A549 (cell line): ENCODE measurements around the gene ASAH2. TPM values are rescaled to one million over a fixed set of nuclear protein-coding genes. Genes with fewer than 3 reads are reported as not detected.

Source experiments
- ATAC-seq, 2 experiments: fragments of 200-7000 bp in 1 of 2; fragments of >200 bp in 1 of 2; cut with Nextera tagmentation in 1 of 2; cut with Tn5 transposase in 1 of 2; 3 replicates each; pipeline versions ENCODE4 v1.8.0 to v1.9.1; 2018 to 2020; ENCODE audit warnings: mild to moderate bottlenecking in 1 of 2, moderate library complexity in 1 of 2
- CTCF ChIA-PET: fragments of 300-600 bp; sonication (Branson Sonifier 250); formaldehyde crosslinking; extraction: SDS; loops from one replicate; lab custom pipeline; 2021; ENCODE audit warnings: antibody characterized with exemption, inconsistent platforms; lab: Yijun Ruan, JAX
- POLR2A ChIA-PET: fragments of 350-600 bp; formaldehyde crosslinking; extraction: SDS; loops from one replicate; lab custom pipeline; 2021; ENCODE audit warnings: antibody characterized with exemption, inconsistent platforms; lab: Yijun Ruan, JAX
- DNase-seq, 2 experiments: peaks; one replicate each; pipeline versions ENCODE4 v3.0.0 to v3.0.0-alpha.2; 2011 to 2016; ENCODE audit warnings: low read depth in 1 of 2, low spot score in 1 of 2
- FAIRE-seq: peaks from 2 replicates; lab custom pipeline; 2011; peaks lifted over from hg19 to GRCh38; lab: Jason Lieb, UNC
- H3K27ac ChIP-seq, 2 experiments: fragments of >200 bp; sonication (Bioruptor Twin); formaldehyde crosslinking; 3 replicates each; pipeline ENCODE4 v1.5.1; 2016 to 2017
- H3K4me1 ChIP-seq: fragments of >200 bp; sonication (Bioruptor Twin); formaldehyde crosslinking; 3 replicates; pipeline ENCODE4 v1.6.1; 2016
- H3K4me2 ChIP-seq: fragments of >200 bp; sonication (Bioruptor Twin); formaldehyde crosslinking; 3 replicates; pipeline ENCODE4 v1.6.1; 2016
- H3K4me3 ChIP-seq: fragments of >200 bp; sonication (Bioruptor Twin); formaldehyde crosslinking; 3 replicates; pipeline ENCODE4 v1.5.1; 2016
- H3K9me3 ChIP-seq: fragments of >200 bp; sonication (Bioruptor Twin); formaldehyde crosslinking; 3 replicates; pipeline ENCODE4 v1.6.1; 2016
- ATOH8 ChIP-seq: fragments of 250-450 bp; sonication (Bioruptor Pico); IDR thresholded peaks from 2 replicates; pipeline ENCODE4 v1.5.0; 2020; ENCODE audit warnings: low read depth, mild to moderate bottlenecking, moderate library complexity
- CBX2 ChIP-seq: fragments of 200-600 bp; sonication (generic); IDR thresholded peaks from 2 replicates; pipeline ENCODE4 v1.6.1; 2016; ENCODE audit warnings: low read depth, mild to moderate bottlenecking, borderline replicate concordance
- CHD2 ChIP-seq: fragments of 150-350 bp; IDR thresholded peaks from 2 replicates; pipeline ENCODE4 v1.6.1; 2014; ENCODE audit warnings: low read length; ENCODE audit not compliant: partially characterized antibody
- CHD4 ChIP-seq: fragments of 200-600 bp; sonication (generic); IDR thresholded peaks from 2 replicates; pipeline ENCODE4 v1.6.1; 2016; ENCODE audit warnings: antibody characterized with exemption, mild to moderate bottlenecking, borderline replicate concordance
- ELK1 ChIP-seq: fragments of 150-350 bp; IDR thresholded peaks from 2 replicates; pipeline ENCODE4 v1.6.1; 2014; ENCODE audit warnings: low read depth, mild to moderate bottlenecking, low read length
- EP300 ChIP-seq, 2 experiments: fragments of >200 bp; sonication (Bioruptor Twin); formaldehyde crosslinking; IDR thresholded peaks; 2 replicates in 1 of 2; 3 replicates in 1 of 2; pipeline ENCODE4 v1.6.1; 2016 to 2017
- HES2 ChIP-seq: fragments of >200 bp; sonication (Bioruptor Twin); formaldehyde crosslinking; IDR thresholded peaks from 2 replicates; pipeline ENCODE4 v1.6.1; 2016
- HOXA7 ChIP-seq: fragments of 250-450 bp; sonication (Bioruptor Pico); IDR thresholded peaks from 2 replicates; pipeline ENCODE4 v1.5.0; 2020; ENCODE audit warnings: mild to moderate bottlenecking, moderate library complexity
- HOXB13 ChIP-seq: fragments of 250-450 bp; sonication (Bioruptor Pico); IDR thresholded peaks from 2 replicates; pipeline ENCODE4 v1.5.0; 2020; ENCODE audit warnings: low read depth, mild to moderate bottlenecking, moderate library complexity
- HOXB5 ChIP-seq: fragments of 250-450 bp; sonication (Bioruptor Pico); IDR thresholded peaks from 2 replicates; pipeline ENCODE4 v1.5.0; 2020; ENCODE audit warnings: mild to moderate bottlenecking, moderate library complexity
- JUN ChIP-seq, 2 experiments: fragments of >200 bp; sonication (Bioruptor Twin); formaldehyde crosslinking; IDR thresholded peaks; 2 replicates in 1 of 2; 3 replicates in 1 of 2; pipeline ENCODE4 v1.6.1; 2016 to 2017
- JUNB ChIP-seq: fragments of >200 bp; sonication (Bioruptor Twin); formaldehyde crosslinking; IDR thresholded peaks from 2 replicates; pipeline ENCODE4 v1.6.1; 2016
- KDM1A ChIP-seq: fragments of 200-600 bp; sonication (generic); IDR thresholded peaks from 2 replicates; pipeline ENCODE4 v1.6.1; 2016; ENCODE audit warnings: low read depth, mild to moderate bottlenecking
- MAX ChIP-seq: IDR thresholded peaks from 2 replicates; pipeline ENCODE4 v1.6.1; 2012
- PHF8 ChIP-seq: fragments of 200-600 bp; sonication (generic); IDR thresholded peaks from 2 replicates; pipeline ENCODE4 v1.6.1; 2016; ENCODE audit warnings: low read depth, mild to moderate bottlenecking, antibody characterized with exemption, moderate library complexity, borderline replicate concordance
- RAD21 ChIP-seq, 2 experiments: fragments of >200 bp in 1 of 2; sonication (Bioruptor Twin) in 1 of 2; formaldehyde crosslinking in 1 of 2; IDR thresholded peaks in 1 of 2; conservative IDR thresholded peaks in 1 of 2; 2 replicates in 1 of 2; 3 replicates in 1 of 2; pipeline ENCODE4 v1.6.1; 2012 to 2018; ENCODE audit warnings: inconsistent platforms in 1 of 2
- RARB ChIP-seq: fragments of 250-450 bp; sonication (Bioruptor Pico); IDR thresholded peaks from 2 replicates; pipeline ENCODE4 v1.8.0; 2021; ENCODE audit warnings: mild to moderate bottlenecking, moderate library complexity
- REST ChIP-seq: fragments of 200-600 bp; sonication (generic); IDR thresholded peaks from 2 replicates; pipeline ENCODE4 v1.6.1; 2016; ENCODE audit warnings: antibody characterized with exemption, mild to moderate bottlenecking, moderate library complexity
- RNF2 ChIP-seq: fragments of 200-600 bp; sonication (generic); IDR thresholded peaks from 2 replicates; pipeline ENCODE4 v1.6.1; 2016; ENCODE audit warnings: low read depth, mild to moderate bottlenecking, antibody characterized with exemption, moderate library complexity, borderline replicate concordance
- SREBF2 ChIP-seq: fragments of 450-650 bp; IDR thresholded peaks from 2 replicates; pipeline ENCODE4 v1.6.1; 2014; ENCODE audit warnings: mild to moderate bottlenecking, moderate library complexity
- TP53 ChIP-seq: fragments of 250-450 bp; sonication (Bioruptor Pico); IDR thresholded peaks from 2 replicates; pipeline ENCODE4 v1.5.0; 2021; ENCODE audit warnings: mild to moderate bottlenecking, moderate library complexity
- USF2 ChIP-seq: fragments of 450-650 bp; IDR thresholded peaks from 2 replicates; pipeline ENCODE4 v1.6.1; 2014; ENCODE audit warnings: antibody characterized with exemption
- ZFP36 ChIP-seq: fragments of 450-650 bp; IDR thresholded peaks from 2 replicates; pipeline ENCODE4 v1.6.1; 2014; ENCODE audit warnings: borderline replicate concordance; ENCODE audit not compliant: partially characterized antibody
- ZNF302 ChIP-seq: fragments of 250-450 bp; sonication (Bioruptor Pico); IDR thresholded peaks from 2 replicates; pipeline ENCODE4 v1.9.0; 2021; ENCODE audit warnings: inconsistent platforms, mild to moderate bottlenecking, moderate library complexity
- ZSCAN20 ChIP-seq: fragments of 250-450 bp; sonication (Bioruptor Pico); IDR thresholded peaks from 2 replicates; pipeline ENCODE4 v1.8.0; 2022; ENCODE audit warnings: mild to moderate bottlenecking, moderate library complexity
- WGBS: methylation state at CpG from one replicate; pipeline ENCODE4 v1.1.6; 2017; ENCODE audit errors: missing lambda C conversion rate; 5-methylcytosine and 5-hydroxymethylcytosine counted together
- polyA plus RNA-seq, 4 experiments: library from polyadenylated mRNA; depleted of rRNA in 3 of 4; stranded (reverse); fragments of >200 nt; fragmentation: RNase III in 1 of 4; extraction: RNeasy Plus Mini Kit Qiagen cat#74134 plus additional on column Dnase treatment in 1 of 4; gene quantifications; 2 replicates in 3 of 4; 3 replicates in 1 of 4; pipeline ENCODE4 v1.2.3, GENCODE V29; 2011 to 2017

The ASAH2 gene
- polyA plus RNA-seq, 2 of the 4 experiments (the other 2 are of a cell fraction): 0.17 to 4.8 TPM

GRCh38 chr10:50281967-50282522, 30.7 kb upstream of the ASAH2 start:
- no peaks in the 10 kb centered on the region for H3K9me3 ChIP-seq
- FAIRE-seq (no peak), DNase-seq (no peak), ATAC-seq (no peak)
- H3K4me3 ChIP-seq: no peak overlapping the region
- TF ChIP-seq ATOH8 (no peak), HOXA7 (no peak), JUNB (no peak), RNF2 (no peak), SREBF2 (no peak)
- H3K4me2 ChIP-seq: no peak overlapping the region
- ChIA-PET CTCF (interaction anchor here (0.8 kb wide), 1 partner anchor 62 kb away, joined by 3 read pairs; no protein-coding TSS in a partner anchor), POLR2A (no interaction called here)
- WGBS: 61% methylated on average over 4 of the region's 4 CpGs
- H3K27ac ChIP-seq: no peak overlapping the region
- H3K4me1 ChIP-seq: peaks cover 8% of the 10 kb centered on the region

- Histone ChIP-seq H3K27ac (no peak overlapping the region), H3K4me1 (peaks cover 8% of the 10 kb centered on the region), H3K4me2 (no peak overlapping the region), H3K4me3 (no peak overlapping the region), H3K9me3 (no peaks in the 10 kb centered on the region)
- ChIA-PET POLR2A (no interaction called here), CTCF (no interaction called here)
- no peak for ATAC-seq
- DNase-seq: no peak
- TF ChIP-seq USF2: no peak
- TF ChIP-seq CHD2: no peak
- TF ChIP-seq HOXB5 (CRISPR knock-in tag): no peak
- no peak for TF ChIP-seq CBX2
- TF ChIP-seq TP53 (CRISPR knock-in tag): no peak
- TF ChIP-seq HOXB13: no peak
- 53% methylated on average over 8 of the region's 8 CpGs for WGBS
- FAIRE-seq: no peak
Observed at GRCh38 chr10:50281210-50281966, 30.1 kb upstream of the ASAH2 start.

GRCh38 chr10:50280049-50280841, 28.9 kb upstream of the ASAH2 start:
- H3K27ac ChIP-seq: no peak overlapping the region
- DNase-seq (no peak), ATAC-seq (no peak), FAIRE-seq (no peak)
- no peak overlapping the region for H3K4me3 ChIP-seq
- 59% methylated on average over 5 of the region's 5 CpGs for WGBS
- H3K9me3 ChIP-seq: no peaks in the 10 kb centered on the region
- ChIA-PET CTCF (no interaction called here), POLR2A (no interaction called here)
- no peak overlapping the region for H3K4me2 ChIP-seq
- H3K4me1 ChIP-seq: peaks cover 8% of the 10 kb centered on the region
- no peak for TF ChIP-seq ELK1
- TF ChIP-seq CHD2: no peak
- TF ChIP-seq EP300 (IDR thresholded peaks at IDR 0.05): no peak
- no peak for TF ChIP-seq ZFP36
- no peak for TF ChIP-seq RARB (CRISPR knock-in tag)
- TF ChIP-seq REST: no peak
- TF ChIP-seq HOXB5 (CRISPR knock-in tag): no peak
- no peak for TF ChIP-seq KDM1A
- TF ChIP-seq HES2: no peak
- no peak for TF ChIP-seq MAX
- TF ChIP-seq CHD4: no peak
- no peak for TF ChIP-seq ZSCAN20 (CRISPR knock-in tag)
- no peak for TF ChIP-seq ZNF302 (CRISPR knock-in tag)
- TF ChIP-seq JUN (IDR thresholded peaks at IDR 0.05): no peak
- no peak for TF ChIP-seq RAD21 (conservative IDR thresholded peaks at IDR 0.05 in 1 of 2, IDR thresholded peaks at IDR 0.05 in 1 of 2)
- TF ChIP-seq PHF8: no peak
